ENCODE measurements around the gene SAMD10. TPM values are rescaled to one million over a fixed set of nuclear protein-coding genes. Genes with fewer than 3 reads are reported as not detected.
A peak's percentile ranks its signal among the peaks of the same experiment; 100 is the strongest.
"Not testable (repeated sequence)": the region's sequence is repeated elsewhere in the genome, so short reads cannot be mapped to it uniquely, and the experiment has no call there.

Gene SAMD10
- 3.6 and 7.6 TPM in 2 replicates for total RNA-seq (2014; rRNA removed; shearing (Covaris generic))
- 9.5 and 11.7 TPM in 2 replicates for polyA plus RNA-seq (2015; cell fraction: cytosol; rRNA removed)
- 16.0 and 22.0 TPM in 2 replicates for polyA plus RNA-seq (2015; cell fraction: nucleus; rRNA removed)

GRCh38 chr20:63979557-63980316 lies at the start of gene SAMD10:
Gene SAMD10 (minus strand): TSS chr20:63979642. CDS start chr20:63979467, 175 bp downstream.
- peak; percentile 52 for DNase-seq (ENCODE audit: low read depth)

- DNase-seq (ENCODE audit: low read depth): no peak
Observed at GRCh38 chr20:64027981-64028685, 48.7 kb upstream of the SAMD10 start.

- no peak for DNase-seq (ENCODE audit: low read depth)
Observed at GRCh38 chr20:64025826-64026412, 46.5 kb upstream of the SAMD10 start.

GRCh38 chr20:64025101-64025825 lies 45.8 kb upstream of the SAMD10 start:
- no peak for DNase-seq (ENCODE audit: low read depth)

- DNase-seq (ENCODE audit: low read depth): no peak
Observed at GRCh38 chr20:64024141-64024990, 44.9 kb upstream of the SAMD10 start.

- no peak for DNase-seq (ENCODE audit: low read depth)
Observed at GRCh38 chr20:64023361-64024140, 44.1 kb upstream of the SAMD10 start.

GRCh38 chr20:64022671-64023360 lies 43.4 kb upstream of the SAMD10 start:
- no peak for DNase-seq (ENCODE audit: low read depth)

GRCh38 chr20:64021124-64021975 lies 41.9 kb upstream of the SAMD10 start:
- DNase-seq (ENCODE audit: low read depth): no peak

GRCh38 chr20:64015635-64016034 lies 36.2 kb upstream of the SAMD10 start:
- no peak for DNase-seq (ENCODE audit: low read depth)

GRCh38 chr20:64012385-64013154 lies 33.1 kb upstream of the SAMD10 start:
- not testable (repeated sequence) for DNase-seq (ENCODE audit: low read depth)

- DNase-seq (ENCODE audit: low read depth): no peak
Observed at GRCh38 chr20:64011366-64011779, 31.9 kb upstream of the SAMD10 start.

- DNase-seq (ENCODE audit: low read depth): no peak
Observed at GRCh38 chr20:64010711-64011237, 31.3 kb upstream of the SAMD10 start.

- DNase-seq (ENCODE audit: low read depth): no peak
Observed at GRCh38 chr20:64009811-64010387, 30.5 kb upstream of the SAMD10 start.

GRCh38 chr20:64006902-64007301 lies 27.5 kb upstream of the SAMD10 start:
- DNase-seq (ENCODE audit: low read depth): no peak

GRCh38 chr20:64006490-64006889 lies 27.0 kb upstream of the SAMD10 start:
- DNase-seq (ENCODE audit: low read depth): no peak

GRCh38 chr20:64005394-64005793 lies 26.0 kb upstream of the SAMD10 start:
- no peak for DNase-seq (ENCODE audit: low read depth)
